GM21529 (cell line): ENCODE results near the gene TRMT6.

Experiments used
- ATAC-seq: cut with Tn5 transposase; IDR thresholded peaks from one replicate; pipeline ENCODE4 v1.9.1; 2021; ENCODE audit not compliant: unreplicated experiment

Gene TRMT6, protein sequence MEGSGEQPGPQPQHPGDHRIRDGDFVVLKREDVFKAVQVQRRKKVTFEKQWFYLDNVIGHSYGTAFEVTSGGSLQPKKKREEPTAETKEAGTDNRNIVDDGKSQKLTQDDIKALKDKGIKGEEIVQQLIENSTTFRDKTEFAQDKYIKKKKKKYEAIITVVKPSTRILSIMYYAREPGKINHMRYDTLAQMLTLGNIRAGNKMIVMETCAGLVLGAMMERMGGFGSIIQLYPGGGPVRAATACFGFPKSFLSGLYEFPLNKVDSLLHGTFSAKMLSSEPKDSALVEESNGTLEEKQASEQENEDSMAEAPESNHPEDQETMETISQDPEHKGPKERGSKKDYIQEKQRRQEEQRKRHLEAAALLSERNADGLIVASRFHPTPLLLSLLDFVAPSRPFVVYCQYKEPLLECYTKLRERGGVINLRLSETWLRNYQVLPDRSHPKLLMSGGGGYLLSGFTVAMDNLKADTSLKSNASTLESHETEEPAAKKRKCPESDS

DNA sequence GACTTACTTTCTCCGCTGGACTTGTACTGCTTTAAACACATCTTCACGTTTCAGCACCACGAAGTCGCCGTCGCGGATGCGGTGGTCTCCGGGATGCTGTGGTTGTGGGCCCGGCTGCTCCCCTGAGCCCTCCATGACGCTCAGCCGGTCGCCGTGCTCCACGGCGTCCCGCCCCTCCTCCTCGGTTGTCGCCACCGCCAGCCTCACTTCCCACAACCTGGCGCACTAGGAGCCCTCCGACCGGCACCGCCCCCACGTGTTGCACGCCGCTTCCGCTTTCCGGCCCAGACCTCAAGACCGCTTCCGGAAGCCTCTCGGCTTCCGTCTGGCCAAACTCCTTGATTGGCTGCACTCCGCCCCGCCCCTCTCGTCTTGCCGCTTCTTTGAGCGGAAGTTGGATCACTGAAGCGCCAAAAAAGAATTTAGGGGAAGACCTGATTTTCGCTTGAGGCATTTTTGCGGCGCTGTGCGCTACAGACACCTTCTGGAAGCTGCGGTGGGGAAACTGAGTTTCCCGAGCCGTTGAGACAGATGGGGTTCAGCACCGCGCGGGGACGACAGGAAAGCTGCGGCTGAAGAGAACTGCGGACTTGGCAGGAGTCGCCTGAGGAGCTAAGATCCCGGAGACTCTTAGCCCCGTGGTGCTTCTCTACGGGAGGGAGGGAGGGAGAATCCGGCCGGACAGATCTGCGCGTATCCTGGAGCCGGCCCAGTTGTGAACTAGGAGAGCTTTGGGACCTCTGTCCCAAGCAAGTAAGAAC is at the start of gene TRMT6, which contains the start of gene MCM8:
TRMT6 (minus strand) TSS at position 263 of the 761 bp plus-strand sequence; CDS start at position 135, 128 bp downstream.
MCM8 (plus strand) TSS at position 382 of the 761 bp plus-strand sequence. CDS start 1,364 bp downstream, outside the sequence.
- ATAC-seq, result peak; percentile 98

DNA sequence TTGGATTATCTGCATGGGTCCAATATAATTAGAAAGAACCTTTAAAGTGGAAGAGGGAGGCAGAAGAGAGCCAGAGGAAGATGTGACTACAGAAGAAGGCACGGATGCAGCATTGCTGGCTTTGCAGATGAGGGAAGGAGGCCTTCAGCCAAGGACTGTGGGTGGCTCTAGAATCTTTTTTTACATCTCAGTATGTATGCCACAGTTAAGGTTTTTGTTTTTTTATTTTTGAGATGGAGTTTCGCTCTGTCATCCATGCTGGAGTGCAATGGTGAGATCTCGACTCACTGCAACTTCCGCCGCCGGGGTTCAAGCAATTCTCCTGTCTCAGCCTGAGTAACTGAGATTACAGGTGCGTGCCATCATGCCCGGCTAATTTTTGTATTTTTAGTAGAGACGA is 49.5 kb upstream of the TRMT6 start:
- ATAC-seq, result no peak

DNA sequence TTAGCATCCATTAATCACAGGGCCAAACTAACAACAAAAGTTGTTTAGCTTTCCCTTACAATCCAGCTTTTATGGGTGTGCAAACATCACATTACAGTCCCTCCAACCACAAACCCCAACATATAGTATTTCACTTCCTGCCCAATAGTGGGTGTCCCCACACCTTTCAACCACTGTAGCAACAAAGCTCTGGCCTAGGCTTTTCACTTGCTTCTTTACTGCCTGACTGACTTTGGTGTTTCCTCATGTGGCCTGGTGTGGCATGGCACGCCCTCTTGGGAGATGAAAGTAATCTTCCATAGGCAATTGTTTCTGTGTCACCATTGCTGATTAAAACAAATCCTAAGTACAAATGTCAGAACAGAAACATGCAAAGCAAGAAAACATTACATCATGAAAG is 46.4 kb upstream of the TRMT6 start:
- peak; percentile 93 for ATAC-seq

DNA sequence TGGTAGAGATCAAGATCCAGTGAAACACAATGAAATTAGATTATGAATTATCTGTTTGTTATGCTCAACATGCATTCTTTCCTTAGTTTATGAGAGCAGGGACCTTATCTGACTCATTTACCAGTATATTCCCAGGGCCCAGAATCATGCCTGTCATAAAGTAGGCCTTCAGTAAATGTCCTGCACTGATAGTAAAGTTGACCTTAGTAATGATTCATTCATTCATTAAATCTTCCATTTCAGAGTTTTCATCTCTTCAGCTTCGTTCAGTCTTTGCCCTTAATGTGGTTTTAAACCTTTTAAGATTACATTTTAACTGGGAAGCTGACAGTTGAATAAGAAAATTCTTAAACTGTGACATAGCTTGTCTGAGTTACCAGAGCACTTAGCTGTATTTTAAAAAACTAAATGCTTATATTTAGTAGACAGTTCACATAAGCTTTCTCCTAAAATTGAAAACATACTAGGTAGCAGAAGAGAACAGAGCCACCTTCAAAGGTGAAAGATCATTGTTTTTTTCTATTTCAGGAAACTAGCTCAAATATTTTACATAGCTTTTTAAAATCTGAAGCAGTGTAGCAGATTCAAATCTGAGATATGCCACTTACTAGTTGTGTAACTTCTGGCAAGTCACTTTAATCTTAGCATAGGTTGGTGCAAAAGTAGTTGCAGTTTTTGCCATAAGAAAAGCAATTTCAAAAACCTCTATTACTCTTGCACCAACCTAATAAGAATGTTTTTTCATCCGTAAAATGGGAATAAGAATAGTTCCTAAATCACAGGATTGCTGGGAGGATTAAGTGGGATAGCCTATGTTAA is 41.5 kb upstream of the TRMT6 start:
- ATAC-seq, result no peak

DNA sequence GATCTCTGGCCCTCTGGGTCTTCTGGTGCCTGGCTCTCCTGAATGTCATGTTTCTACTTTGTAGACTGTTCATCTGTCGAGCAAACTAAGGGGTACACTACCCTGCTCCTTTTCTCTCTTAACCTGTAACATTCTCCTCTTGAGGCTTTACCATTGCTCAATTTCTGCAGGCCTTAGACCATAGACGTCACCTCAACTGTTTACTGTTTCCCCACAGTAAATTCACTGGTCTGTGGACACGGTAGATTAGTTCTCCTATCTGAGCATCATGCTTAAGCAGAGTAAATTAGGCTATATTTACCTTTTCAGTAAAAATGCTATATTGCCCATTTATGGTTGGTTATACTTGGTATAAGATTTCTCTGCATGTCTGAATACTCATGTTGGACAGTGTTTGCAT is 40.6 kb upstream of the TRMT6 start:
- no peak for ATAC-seq

DNA sequence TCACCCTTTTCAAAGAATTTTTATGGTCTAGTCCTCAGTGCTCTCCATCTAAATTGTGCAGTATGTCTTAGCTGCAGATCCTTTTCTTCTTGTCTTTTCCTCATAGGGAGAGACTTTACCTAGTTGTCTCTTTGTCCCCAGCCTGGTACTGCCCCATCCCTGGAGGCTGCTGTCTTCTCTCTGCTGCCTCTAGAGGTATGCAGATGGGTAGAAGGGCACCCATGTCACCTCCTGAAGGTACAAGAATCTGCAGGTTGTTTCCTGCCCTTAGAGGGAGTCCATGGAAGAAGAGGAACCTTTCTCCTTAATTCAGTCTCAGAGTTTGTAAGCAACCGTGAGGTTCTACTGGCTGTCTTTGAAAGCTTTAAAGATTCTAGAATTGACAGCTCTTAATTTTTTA is 39.2 kb upstream of the TRMT6 start:
- ATAC-seq, result no peak

DNA sequence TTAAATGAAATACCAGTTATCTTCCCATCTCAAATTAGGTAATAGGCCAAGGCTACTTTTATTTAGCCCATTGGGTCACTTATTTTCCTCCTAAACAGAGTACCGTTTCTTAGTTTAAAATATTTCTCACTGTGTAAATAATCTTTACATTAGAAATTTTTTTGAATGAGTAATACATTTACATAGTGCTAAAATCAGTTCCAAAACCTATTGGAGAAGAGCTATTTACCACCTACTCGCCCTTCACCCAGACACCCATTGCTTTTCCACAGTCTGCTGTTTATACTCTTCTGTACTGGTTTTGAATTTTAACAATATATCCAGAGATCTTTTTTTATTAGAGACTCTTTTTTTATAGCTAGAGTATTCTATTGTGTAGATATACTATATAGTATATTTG is 37.0 kb upstream of the TRMT6 start:
- ATAC-seq, result no peak

DNA sequence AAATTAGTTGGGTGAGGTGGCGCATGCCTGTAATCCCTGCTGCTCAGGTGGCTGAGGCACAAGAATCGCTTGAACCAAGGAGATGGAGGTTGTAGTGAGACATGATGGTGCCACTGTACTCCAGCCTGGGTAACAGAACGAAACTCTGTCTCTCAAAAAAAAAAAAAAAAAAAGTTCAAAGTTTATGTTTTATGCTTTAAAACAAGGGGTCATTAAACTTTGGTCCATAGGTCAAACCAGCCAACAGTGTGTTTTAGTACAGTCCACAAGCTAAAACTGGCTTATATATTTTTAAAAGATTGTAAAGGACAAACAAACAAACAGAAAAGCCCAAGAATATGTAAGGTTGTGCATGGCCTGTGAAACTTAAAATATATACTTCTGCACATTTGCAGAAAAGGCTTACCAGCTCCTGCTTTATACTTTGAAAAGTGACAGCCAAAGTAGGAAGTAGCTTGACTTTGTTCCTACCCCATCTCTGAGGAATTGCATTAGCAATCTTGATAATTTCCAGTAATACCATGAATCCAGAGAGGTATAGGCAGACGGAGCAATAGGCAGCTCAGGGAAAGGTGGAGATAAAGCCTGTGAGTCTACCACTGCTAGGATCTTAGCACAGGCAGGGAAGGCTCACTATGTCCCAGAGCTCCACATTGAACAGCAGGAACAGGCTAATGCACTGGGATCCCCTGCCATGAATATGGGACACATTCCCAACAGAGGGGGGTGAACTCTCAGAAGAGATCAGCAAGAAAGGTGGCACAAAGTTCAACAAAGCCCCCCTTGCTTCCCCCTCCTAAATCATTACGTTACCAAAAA is 30.6 kb upstream of the TRMT6 start:
- no peak for ATAC-seq

DNA sequence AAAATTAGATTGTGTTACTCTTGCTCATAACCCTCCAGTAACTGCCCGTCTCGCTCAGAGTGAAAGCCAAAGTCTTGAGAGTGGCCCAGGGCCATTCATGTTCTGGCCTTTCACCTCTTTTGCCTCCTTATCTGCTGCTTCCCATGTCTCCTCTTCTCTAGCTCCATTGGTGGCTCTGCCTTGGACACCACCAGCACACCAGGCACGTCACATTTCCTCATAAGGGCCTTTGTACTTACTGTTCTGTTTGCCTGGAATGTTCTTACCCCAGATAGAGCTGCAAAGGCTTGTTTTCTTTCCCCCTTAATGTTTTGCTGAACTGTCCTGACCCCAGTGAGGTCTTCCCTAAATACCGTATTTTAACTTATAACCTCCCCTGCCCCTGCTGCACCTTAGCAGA is 29.5 kb upstream of the TRMT6 start:
- ATAC-seq, result no peak

DNA sequence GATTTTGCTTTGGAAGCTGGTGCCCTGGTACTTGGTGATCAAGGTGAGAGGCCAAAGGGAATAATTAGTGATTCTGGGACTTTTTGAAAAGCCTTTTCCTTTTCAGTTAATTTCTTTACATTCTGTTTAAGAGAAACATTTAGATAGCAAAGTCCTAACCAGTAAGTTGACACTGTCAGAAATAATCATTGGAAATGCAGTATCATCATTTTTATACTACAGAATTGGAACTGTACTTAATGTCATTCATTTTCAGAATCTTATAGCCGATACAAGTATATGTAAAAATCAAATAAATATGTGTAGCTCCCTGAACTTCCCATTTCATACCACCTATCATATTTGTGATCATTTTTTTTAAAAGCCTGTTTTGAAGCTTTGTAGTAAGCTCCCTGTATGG is 27.6 kb upstream of the TRMT6 start:
- ATAC-seq, result no peak

DNA sequence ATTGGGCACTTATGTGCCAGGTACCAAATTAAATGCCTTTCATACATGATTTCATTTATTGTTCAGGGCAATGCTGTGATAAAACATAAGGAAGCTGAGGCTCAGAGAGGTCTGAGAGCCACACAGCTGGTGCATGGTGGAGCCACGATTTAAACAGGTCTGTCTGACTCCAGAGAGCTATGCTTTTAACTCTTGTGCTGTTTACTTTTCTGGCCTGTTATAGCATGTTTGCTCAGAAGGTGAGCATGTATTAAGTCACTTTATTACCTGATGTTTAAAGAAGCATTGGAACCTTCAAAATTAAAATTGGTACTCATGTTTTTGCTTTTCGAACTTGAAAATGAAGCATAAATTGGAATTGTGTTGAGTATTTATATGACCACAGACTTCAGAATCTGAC is 26.9 kb upstream of the TRMT6 start:
- ATAC-seq, result no peak

DNA sequence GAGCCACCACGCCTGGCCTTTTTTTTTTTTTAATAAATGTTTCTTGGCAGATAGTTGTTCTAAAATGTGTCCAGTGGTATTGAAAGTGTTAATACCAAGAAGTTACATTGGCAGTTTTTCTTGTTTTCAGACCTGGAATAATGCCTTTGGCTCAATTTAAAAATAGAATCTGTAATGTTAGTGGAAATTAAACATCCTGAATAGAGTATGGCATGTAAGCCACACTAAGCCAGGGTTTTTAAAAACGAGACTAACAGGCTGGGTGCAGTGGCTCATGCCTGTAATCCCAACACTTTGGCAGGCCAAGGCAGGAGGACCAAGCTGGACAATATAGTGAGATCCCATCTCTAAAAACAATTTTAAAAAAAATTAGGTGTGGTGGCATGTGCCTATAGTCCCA is 25.4 kb upstream of the TRMT6 start:
- ATAC-seq, result no peak

DNA sequence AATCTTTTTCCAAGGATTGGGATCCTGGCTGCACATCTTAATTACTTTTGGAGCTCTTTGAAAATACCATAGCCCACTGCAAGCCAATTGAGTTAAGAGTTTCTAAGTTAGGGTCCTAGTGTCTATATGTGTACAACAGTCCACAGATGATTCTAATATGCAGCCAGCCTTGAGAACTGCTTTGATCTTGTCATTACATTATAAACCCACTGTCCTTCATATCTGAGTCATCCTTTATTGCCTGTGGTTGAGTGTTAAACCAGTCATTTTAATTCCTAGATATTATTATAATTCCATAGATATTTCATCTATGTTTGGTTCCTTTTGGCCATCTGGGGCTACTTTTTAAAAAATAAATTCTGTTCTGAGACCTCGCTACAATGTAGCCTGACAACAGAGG is 24.2 kb upstream of the TRMT6 start:
- no peak for ATAC-seq

DNA sequence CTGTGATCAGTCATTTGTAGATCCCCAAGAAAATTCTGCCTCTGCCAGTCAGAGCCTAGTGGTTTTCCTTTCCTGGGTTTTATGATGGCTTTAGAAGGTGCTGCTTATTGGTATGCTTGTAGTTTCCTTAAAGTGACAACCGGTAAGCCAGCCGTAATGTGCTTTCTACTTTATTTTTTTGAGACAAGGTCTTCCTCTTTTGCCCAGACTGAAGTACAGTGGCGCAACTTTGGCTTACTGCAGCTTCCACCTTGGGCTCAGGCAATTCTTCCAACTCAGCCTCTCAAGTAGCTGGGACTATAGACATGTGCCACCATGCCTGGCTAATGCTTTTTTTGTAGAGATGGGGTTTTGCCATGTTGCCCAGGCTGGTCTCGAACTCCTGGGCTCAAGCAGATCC is 23.6 kb upstream of the TRMT6 start:
- ATAC-seq, result no peak

DNA sequence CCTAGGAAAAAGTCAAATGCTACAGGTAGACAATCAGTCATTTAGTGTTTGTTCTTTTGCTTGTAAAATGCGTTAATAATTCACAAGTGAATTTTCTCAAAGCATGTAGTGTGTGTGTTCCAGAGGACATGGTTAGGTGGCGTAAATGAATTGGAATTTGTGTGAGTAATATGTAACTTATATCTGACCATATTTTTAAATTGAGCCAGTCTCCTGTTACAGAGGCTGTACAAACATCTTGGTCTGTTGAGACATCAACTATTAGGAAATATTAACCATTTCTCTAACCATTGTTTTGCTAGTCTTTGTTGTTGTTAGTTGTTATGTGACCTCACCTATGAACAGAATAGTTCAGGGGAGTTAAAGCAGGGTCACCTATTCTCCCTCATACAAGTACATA is 22.8 kb upstream of the TRMT6 start:
- no peak for ATAC-seq

DNA sequence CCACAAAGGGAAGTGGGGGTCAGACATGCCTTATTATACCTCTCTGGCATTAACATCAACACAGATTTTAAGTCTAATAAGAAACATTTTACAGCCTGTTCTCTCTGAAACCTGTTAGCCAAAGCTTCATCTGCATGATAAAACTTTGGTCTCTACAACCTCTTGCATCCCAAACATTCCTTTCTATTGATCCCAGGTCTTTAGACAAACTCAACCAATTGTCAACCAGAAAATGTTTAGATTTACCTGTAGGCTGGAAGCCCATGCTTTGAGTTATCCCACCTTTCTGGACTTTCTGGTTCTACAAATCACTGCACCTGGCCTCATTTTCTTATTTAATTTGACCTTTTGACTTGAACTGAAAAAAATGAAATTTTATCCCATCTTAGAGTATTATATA is 20.9 kb upstream of the TRMT6 start:
- no peak for ATAC-seq

DNA sequence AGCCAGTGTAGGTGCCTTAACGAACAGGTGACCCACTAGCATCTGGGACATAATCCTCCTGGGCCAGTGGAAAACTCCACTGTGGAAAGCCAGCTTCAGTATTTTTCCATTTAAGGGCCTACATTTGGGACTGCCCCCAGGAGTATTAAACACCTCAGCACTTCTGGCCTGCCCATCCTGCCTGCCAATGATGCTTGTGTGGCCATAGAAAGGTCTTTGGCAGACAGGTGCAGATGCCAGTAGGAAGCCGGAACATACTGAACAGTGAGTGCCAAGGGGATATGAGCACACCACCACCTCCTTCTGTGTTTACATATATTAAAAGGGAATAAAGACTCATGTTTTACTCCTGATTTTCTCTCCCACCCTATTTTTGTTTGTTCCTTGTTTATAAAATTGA is 20.0 kb upstream of the TRMT6 start:
- no peak for ATAC-seq

DNA sequence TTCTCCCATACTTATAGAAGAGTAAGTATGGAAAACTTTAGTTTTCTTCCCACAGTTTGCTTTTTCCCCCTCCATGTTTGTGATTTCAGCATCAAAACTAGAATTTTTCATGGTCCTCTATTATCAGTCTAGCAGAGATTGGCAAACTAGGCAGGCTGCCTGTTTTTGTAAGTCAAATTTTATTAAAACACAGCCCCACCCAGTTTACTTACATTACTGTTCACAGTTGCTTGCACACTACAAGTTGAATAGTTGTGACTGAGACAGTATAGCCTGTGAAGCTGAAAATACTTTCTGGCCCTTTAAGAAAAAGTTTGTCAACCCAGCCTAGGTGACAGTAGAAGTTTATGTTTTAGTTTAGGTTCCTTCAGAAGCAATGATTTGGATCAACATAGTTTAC is 19.6 kb upstream of the TRMT6 start:
- ATAC-seq, result no peak

DNA sequence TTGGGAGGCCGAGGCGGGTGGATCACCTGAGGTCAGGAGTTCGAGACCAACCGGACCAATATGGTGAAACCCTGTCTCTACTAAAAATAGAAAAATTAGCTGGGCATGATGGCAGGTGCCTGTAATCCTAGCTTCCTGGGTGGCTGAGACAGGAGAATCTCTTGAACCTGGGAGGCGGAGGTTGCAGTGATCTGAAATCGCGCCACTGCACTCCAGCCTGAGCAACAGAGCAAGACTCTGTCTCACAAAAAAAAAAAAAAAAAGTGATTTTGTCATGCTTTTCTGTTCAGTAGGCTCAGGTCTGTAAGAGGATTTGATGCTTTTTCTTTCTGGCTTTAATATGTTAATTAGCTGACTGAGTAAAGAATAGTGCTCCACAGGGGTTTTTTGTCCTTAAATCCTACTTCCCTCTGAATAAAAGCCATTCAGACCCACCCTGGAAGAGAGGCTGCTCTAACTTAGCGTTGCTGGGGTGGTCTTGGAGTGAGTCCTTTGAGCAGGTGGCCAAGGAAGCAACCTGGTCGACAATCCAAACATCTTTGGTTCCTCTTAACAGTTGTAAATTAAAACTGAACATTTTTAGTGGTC is 19.1 kb upstream of the TRMT6 start:
- ATAC-seq, result no peak

DNA sequence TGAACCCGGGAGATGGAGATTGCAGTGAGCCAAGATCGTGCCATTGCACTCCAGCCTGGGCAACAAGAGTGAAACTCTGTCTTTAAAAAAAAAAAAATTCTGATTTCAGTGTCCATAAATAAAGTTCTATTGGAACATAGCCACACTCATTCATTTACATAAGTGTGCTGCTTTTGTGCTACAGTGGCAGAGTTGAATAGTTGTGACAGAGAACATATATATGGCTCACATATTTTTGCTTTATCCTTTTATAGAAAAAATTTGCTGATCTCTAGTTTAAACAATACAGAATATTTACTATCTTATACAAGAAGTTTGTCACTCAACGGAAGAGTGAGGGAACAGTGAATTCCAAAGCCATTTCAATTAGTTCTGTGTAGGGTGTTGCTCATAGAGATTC is 18.1 kb upstream of the TRMT6 start:
- ATAC-seq, result no peak
